Measurements from ENCODE around the gene EVPL. TPM values are rescaled to one million over a fixed set of nuclear protein-coding genes. Genes with fewer than 3 reads are reported as not detected.
A peak's percentile ranks its signal among the peaks of the same experiment; 100 is the strongest.
"Not testable (repeated sequence)": the region's sequence is repeated elsewhere in the genome, so short reads cannot be mapped to it uniquely, and the experiment has no call there.

Gene EVPL
- total RNA-seq, 1 donor from 2014 or later, result 14.9 TPM

GRCh38 chr17:76048025-76048605 lies 21.0 kb upstream of the EVPL start:
- DNase-seq (ENCODE audit: low spot score), result no peak

DNA sequence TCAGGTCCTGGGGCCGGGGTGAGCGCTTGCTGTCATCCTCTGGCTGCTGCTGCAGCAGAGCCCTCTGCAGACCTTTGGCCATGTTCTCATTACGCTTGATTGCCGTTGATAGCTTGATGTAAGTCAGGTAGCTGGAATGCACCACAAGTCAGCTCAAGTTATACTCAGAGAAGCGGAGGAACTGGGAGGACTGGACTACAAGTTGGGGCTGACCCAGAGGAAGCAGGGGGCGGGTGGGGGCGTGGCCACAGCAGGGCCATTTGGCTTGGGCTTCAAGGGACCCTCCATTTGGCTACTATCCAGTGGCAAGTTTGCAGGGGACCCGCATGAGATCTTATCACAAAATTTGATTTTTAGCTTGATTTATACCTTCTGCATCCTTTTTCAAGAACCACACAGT lies 19.0 kb upstream of the EVPL start:
- DNase-seq (ENCODE audit: low spot score), result no peak

GRCh38 chr17:76044475-76045007 lies 17.4 kb upstream of the EVPL start:
- not testable (repeated sequence) for DNase-seq (ENCODE audit: low spot score)

- DNase-seq (ENCODE audit: low spot score), result not testable (repeated sequence)
These were observed 15.8 kb upstream of the EVPL start for GRCh38 chr17:76042868-76043267.

GRCh38 chr17:76040376-76040775 lies 13.3 kb upstream of the EVPL start:
- no peak for DNase-seq (ENCODE audit: low spot score)

DNA sequence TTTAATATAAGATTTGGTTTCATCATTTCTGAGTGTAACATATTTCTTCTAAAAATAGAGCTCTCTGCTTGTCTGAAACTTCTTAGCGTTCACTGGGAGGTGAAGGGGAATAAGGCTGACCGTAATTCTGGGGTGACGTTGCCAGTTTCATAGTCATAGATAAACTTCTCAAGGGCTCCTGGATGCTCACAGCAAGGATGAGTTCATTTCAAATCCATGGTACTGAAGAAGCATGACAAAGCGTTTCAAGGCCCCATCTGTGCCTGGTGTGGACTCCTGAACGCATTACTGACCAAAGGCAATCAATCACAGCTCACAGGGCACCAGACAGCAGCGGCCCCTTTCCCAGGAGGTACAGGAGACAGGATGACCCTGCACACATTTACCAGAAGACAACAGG lies 12.0 kb upstream of the EVPL start:
- DNase-seq (ENCODE audit: low spot score), result no peak

DNA sequence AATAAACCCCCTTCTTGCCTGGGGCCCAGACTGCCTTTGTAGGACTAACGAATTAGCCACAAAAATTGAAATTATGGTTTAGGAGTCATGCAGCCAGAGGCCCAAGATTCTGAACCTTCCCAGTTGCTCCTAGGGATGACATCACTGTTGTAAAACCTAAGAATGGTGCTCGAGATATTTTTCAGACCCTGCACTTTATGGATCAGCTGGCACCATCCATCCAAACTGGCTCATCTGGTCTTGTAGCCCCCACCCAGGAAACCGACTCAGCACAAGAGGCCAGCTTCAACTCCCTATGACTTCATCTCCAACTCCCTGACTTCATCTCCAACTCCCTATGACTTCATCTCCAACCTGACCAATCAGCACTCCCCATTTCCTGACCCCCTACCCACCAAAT lies 10.9 kb upstream of the EVPL start:
- no peak for DNase-seq (ENCODE audit: low spot score)

DNA sequence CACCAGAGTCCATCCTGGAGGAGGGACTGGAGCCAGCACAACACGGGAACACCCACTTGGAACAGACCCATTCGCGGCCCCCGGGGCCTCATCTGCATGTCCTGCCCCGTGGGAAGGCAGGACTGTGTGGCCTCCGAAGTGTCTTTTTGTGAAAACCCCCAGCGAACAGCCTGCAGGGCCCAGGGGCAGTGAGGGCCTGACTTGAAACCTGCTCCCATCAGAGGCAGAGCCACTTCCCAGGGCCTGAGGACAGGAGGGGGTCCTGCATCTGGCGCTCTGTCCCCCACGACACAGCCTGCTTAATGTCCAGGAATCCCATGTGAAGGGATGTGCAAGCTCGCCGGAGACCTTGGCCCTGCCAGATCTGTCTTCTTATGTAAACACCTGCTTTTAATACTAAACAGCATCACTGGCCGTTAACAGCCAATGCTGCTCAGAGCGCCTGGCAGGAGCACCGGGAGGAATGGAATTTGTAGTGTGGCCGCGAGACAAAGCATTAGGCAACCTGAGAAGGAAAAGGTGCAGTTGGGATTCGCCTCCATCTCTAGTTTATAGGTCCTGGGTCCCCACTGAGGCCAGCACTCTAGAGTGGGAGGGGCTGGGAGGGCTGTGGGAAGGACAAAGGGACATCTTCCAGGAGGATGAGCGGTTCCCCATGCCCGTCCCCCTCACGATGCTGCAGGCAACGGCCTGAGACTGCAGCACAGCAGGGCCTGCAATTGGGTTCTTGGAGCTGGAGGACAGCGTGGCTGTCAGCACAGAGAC lies 9.6 kb upstream of the EVPL start:
- peak; percentile 66 for DNase-seq (ENCODE audit: low spot score)

- no peak for DNase-seq (ENCODE audit: low spot score)
These were observed 7.6 kb upstream of the EVPL start for GRCh38 chr17:76034428-76035350.

GRCh38 chr17:76033139-76033538 lies 6.0 kb upstream of the EVPL start:
- no peak for DNase-seq (ENCODE audit: low spot score)

- DNase-seq (ENCODE audit: low spot score), result no peak
These were observed 5.6 kb upstream of the EVPL start for GRCh38 chr17:76032780-76033108.

GRCh38 chr17:76032073-76032779 lies 5.1 kb upstream of the EVPL start:
- DNase-seq (ENCODE audit: low spot score), result no peak

GRCh38 chr17:76026714-76027158 lies 370 bp downstream of the EVPL start:
- no peak for DNase-seq (ENCODE audit: low spot score)

GRCh38 chr17:76025294-76025693 lies 1.8 kb downstream of the EVPL start:
- no peak for DNase-seq (ENCODE audit: low spot score)

DNA sequence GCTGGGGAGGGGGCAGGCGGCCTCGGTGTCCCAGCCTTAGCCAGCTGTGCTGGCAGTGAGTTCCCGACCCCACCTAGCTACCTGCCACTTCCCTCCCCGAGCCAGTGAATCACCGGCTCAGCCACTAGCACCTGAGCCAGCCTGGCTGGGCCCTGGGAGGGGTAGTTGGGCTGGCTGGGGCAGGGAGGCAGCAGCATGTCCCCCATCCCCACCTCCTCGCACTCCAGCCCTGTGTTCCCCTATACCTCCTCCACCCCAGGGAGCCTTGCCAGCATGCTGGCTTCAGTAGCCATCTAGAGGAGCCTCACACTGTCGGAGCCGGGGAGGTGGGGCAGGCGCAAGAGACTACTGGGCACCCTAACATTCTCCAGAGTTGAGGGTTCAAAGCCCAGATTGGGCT lies 2.8 kb downstream of the EVPL start:
- DNase-seq (ENCODE audit: low spot score), result no peak

- no peak for DNase-seq (ENCODE audit: low spot score)
These were observed 3.2 kb downstream of the EVPL start for GRCh38 chr17:76023900-76024237.

DNA sequence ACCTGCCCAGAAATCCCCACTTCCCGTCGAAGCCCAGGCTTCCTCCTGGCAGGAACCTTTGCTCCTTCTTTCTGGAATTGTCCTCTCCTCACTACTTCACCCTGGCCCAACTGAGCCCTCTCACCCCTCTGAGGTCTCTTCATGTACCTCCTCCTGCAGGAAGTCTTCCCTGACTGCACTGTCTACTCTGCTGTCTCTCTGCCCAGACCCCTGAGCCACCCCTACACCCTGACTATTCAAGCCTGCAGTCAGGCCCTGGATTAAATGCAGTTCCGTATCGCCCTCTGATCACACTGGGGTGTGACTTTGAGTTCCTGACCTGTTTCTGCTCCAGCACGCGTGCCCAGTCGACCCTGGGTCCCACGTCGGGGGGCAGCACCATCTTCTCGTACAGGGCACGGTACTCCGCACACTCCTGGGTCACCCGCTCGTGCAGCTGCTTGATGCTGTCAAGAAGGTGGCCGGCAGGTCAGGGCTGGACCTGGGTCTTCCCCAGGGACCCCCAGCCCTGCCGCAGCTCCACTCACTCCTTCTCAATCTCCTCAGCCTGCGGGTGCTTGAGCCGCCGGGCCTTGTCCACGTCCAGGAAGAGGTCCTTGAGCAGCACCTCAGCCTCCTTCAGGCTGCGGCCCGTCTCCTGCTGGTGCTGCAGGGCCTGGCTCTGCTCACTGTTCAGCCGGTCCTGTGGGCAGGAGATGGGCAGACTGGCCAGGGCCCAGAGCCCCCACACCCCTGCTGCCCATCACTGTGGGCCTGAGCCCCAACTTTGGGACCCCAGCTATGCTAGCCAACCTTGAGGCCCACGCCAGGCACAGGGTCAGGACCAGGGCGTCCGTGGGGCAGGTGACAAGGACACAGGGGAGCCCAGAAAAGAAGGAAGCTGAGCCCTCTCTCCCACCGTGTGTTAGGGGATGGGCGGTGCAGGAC lies 3.9 kb downstream of the EVPL start:
- DNase-seq (ENCODE audit: low spot score), result no peak

- no peak for DNase-seq (ENCODE audit: low spot score)
These were observed 4.8 kb downstream of the EVPL start for GRCh38 chr17:76022285-76022684.

GRCh38 chr17:76019833-76020467 lies 7.2 kb downstream of the EVPL start:
- DNase-seq (ENCODE audit: low spot score), result no peak

DNA sequence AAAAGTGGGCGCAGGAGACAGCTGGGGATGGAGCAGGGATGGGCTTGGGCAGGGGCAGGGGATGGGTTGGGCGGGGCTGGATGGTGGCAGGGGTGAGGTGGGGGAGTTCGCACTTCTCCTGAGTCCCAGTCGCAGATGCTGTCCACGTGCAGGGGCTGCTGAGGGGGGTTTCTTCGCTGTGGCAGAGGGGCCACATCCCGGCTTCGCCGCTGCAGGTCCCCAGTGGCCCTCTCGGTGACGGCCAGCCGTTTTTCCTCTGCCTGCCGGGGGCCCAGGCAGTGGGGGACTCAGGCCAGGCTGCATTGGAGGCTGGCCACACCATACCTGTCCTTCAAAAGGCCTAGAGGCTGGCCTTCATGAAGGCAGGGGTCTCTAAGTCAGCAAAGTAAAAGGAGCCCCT lies 8.3 kb downstream of the EVPL start:
- no peak for DNase-seq (ENCODE audit: low spot score)

Data from mucosa of gallbladder (tissue), 1 donor.